Stimulated activated CD4-positive, alpha-beta T cell treated with anti-CD3 and anti-CD28 coated beads, Interleukin-15, amount 100 ng/mL, for 48 hours (primary cell): ENCODE results near the gene ERC1.

Experiments used
- DNase-seq, 2 donors: peaks; one replicate each; pipeline ENCODE4 v3.0.0-alpha.2; 2020; ENCODE audit warnings: low read depth in 2 of 2

The ERC1 gene

GRCh38 chr12:1474574-1475153 is 483.6 kb downstream of the ERC1 start:
- no peak for DNase-seq

DNA sequence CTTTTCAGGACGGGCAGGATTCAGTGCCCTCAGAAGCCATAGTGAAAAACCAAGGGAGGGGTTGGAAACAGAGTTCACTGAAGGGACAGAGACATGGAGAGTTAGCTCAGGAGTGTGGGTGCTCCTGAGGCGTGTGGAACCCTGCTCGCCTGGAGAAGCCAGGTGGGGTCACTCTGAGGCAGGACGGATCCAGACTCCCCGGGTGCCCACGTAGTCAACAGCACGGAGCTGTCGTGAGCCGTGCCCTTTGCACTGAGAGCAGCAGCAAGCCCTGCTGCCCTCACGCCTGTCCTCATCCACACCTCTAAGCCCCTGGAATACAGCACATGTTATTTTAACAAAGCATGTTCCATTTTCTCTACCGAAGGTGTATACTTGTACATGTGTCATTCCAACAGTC is 488.6 kb downstream of the ERC1 start:
- DNase-seq, result no peak

DNA sequence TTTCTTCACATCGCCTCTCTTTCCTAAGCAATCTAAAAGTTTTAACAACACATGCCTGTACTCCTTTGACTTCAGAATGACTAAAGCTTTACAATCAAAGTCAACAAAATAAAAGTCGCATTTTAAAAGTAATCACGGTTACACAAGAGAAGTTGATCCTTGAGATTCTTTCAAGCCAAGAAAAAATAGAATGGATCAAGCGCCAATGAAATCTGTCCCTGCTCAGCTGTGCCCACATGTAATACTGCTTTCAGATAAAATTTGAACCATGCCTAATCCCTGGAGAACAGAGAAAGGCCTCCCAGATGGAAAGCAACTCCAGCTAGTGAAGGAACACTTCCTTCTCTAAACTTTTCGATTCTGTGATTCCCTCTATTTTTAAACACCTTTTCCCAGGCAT is 490.3 kb downstream of the ERC1 start:
- DNase-seq, result no peak

GRCh38 chr12:1481906-1482305 is 490.9 kb downstream of the ERC1 start:
- DNase-seq, result no peak

DNA sequence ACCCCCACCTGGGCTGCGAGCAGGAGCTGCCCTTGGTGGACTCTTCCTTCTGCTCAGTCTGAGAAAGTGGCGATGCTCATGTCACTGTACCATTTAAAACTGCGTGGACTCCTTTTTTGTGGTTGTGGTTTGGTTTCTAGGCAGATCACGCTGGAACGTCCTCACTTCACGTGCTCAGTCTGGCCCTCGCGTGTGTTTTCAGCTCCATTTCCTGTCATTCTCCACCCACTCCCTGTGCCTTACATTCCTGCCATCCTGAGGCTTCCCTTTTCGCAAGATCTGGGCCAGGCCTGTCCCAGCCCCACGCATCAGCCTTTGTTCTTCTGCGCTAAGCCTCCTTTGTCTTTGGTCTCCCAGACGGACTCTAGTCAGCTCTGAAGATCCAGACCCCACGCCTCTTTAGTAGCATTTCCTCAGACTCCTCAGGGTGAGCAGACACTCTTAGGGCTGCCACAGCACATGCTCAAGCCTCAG is 497.9 kb downstream of the ERC1 start:
- DNase-seq, result no peak

- DNase-seq, result no peak
Observed at GRCh38 chr12:1491983-1492697, 501.1 kb downstream of the ERC1 start.

DNA sequence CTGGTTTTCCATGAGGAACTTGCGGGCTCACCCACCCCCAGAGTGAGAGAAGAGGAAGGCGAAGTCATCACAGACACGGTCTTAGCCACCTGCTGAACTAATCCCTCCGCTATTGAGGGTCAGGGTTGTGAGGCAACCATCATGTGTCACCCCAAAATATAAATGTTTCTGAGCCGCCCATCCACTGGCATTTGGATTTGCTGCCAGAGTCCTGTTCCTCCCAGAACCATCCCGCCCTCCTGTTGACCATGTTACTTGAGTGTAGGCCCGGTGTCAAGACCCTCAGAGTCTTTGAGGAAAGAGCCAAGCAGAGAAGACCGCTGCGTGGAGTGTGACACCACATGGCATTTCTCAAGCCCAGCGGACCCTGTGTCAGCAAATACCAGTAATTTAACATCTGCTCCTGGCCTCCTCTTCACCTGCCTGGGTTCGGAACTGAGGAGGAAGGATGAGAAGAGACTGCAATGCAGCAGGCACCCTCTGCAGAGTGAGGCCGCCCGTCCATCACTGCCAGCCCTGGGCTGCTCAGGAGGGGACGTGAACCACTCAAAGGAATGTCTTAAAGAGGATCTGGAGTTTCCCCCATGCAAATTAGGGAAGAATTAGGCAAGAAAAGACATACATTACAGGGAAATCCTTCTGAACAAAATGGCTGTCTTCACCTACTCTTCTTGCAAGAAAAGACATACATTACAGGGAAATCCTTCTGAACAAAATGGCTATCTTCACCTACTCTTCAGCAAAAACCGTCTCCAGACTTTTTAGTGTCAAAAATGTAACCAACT is 502.9 kb downstream of the ERC1 start:
- DNase-seq, result no peak

DNA sequence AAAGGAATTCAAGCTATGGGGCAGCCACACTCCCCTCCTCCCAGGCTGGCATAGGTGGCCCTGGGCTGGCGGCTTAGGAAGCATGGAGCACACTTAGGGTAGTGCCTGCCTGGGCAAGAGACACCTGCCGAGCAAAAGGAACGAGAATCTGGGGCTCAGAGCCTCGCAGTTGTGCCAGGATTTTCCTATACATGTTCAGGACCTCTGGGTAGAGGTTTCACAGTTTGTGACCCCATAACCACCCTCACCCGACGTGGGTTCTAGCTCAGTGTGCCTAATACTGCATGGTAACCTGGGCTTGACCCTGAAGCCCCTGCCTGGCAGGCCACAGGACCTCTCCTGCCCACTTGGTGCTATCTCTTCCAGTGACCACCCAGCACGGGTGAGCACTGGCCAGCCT is 503.8 kb downstream of the ERC1 start:
- no peak for DNase-seq

- no peak for DNase-seq
Observed at GRCh38 chr12:1496162-1496900, 505.3 kb downstream of the ERC1 start.

DNA sequence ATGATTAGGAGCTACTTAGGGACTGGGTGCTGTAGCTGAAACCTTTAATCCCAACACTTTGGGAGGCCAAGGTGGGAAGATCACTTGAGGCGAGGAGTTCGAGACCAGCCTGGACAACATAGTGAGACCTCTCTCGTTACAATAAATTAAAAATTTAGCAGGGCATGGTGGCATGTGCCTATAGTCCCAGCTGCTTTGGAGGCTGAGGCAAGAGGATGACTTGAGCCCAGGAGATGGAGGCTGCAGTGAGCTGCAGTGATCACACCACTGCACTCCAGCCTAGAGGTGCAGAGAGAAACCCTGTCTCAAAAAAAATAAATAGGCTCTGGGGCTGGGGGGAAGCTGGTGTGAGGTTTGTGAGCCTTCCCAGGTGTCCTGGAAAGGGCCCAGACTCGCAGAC is 506.1 kb downstream of the ERC1 start:
- DNase-seq, result no peak

DNA sequence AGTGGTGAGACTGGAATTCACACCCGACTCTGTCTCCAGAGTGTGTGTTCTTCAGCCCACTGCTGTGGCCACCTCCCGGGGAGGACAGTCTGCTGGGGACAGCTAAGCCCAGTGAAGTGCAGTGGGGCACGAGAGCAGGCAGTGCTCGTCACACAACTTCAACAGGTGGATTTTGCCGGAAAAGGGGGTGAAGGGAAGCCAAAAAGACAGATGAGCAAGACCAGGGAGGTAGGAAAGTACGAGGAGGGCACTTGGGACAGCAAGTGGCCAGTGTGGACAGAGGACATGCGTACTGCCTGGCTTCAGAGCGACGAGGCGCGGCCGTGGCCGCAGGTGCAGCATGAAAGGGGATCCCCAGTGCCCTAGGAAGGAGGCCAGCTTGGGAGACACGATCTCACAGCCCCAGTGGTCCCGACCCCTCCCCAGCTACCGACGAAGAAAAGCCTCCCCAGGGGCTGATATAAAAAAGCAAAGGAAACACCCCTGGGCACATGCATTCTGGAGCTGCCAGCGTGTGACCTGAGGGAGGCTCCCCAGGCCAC is 507.2 kb downstream of the ERC1 start:
- DNase-seq, result no peak

GRCh38 chr12:1499351-1499750 is 508.3 kb downstream of the ERC1 start:
- no peak for DNase-seq

DNA sequence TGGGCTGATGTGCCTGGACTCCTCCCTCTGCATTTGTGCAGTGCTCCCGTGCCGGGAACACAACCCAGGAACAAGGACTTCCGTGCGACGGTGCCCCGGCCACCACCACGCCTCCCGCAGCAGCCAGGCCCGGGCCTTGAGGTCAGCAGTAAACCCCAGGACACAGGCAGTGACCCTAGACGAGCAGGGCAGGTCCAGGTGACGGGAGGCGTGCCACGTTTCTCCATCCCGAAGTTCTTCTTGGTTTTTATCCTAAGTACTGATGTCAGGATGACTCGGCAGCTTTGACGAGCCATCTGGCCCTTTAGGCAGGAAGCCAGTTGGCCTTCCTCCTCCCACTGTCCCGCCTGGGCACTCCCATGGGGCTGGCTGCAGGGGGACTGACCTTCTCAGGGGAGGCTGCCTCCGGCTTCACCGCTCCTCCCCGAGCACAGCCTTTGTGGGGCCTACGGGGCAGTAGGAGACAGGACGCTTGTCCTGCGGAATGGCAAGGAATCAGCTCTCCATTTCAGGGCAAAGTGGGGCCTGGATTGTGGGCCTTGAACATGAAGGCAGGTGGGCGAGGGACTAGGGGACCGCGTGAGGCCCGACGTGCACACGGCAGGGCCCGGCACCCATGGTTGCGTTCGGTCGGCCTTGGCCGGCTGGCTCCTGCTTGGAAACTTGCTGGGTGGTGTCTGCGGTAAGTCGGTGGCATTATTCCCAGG is 509.2 kb downstream of the ERC1 start:
- no peak for DNase-seq

DNA sequence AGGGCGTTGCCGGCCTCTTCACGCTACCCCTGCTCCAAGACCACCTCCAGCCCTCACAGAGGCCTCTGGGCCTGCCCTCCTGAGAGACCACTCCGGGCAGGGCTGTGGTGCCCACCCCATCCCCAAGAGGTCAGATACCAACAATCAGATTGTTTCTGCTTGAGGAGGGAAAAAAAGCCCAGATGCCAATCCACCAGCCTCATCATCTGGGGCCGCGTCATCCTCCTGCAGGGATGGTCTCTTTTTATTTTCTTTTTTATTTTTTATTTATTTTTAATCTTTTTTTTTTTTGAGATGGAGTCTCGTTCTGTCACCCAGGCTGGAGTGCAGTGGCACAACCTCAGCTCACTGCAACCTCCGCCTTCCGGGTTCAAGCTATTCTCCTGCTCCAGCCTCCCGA is 510.0 kb downstream of the ERC1 start:
- DNase-seq, result no peak

DNA sequence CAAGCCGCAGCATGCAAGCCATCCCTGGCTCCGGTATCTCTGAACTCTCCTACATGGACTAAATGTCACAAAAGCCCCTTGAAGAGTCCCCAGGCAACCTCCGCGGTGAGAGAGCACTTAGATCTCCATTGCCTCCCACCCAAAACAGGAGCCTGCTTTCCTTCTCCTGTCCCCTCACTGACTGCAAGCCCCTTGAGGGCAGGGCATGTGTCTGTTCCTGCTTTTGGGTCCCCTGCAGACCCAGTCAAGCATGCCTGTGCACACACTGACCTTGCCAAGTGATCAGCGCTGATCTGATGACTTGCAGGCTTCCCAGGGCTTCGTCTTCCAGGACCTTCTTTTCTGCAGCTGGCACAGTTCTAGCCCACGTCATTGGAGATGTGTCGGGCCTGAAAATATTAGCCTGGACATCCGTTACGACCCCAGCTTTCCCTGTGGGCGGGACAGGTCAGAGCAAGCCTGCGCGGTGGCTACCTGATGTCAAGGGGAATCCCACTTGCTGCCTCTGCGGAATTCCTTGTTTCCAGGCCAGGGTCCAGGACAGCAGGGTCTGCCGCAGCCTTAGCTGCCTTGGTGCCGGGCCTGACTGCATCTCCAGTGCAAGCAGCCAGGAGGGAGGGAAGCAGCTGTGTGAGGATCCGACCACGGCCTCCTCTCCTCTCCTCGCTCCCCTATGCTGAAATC is 510.8 kb downstream of the ERC1 start:
- no peak for DNase-seq

DNA sequence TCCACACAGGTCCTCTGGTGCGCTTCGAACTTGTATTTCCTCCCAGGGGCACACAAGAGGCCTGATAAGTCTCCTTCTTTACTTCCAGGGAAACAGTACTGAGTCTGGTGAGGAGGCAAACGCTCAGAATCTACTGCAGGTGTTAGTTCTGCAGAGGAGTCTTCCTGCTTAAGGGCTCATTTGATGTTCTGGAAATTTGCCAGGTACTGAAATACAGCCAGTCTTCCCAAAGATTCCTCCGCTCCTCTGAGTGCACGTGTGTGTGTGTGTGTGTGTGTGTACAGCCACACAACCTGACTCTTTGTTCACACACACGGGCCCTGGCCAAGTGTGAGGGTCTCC is 511.3 kb downstream of the ERC1 start:
- DNase-seq, result no peak

DNA sequence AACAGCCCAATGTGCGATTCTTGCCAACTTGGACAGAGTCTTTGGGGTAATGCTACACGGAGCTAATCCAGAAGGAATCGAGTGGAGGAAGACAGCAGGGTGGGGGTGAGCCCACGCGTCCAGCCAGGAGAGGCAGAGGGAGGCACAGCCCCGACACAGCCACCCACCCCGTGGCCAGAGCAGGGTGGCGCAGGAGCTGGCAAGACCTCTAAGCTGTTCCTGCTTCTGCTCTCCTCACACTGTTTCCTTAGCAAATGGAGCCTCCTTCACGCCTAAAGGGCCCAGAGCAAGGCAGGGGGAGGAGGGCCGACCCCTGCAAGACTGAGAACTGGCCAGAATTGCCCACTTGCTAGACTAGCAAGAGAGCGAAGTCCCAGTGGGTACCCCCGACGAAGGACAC is 511.8 kb downstream of the ERC1 start:
- DNase-seq, result no peak

DNA sequence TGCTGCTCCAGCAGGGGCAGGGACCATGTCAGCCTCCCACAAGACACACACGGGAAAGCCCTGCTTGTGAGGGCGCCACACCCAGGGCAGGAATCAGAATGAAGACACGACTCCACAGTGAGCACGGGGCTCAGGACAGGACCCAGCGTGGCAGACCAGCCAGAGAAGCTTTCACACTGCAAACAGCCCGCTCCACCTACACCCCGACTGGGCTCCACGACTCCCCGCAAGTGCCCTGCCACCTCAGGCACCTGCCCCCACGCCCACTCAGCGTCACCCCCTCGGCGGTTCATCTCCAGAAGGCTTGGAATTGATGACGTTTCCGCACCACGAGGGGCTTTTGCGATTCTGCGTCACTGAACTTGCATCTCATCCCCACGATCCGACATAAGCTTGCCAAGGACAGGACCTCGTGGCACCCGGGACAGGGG is 512.3 kb downstream of the ERC1 start:
- DNase-seq, result no peak

DNA sequence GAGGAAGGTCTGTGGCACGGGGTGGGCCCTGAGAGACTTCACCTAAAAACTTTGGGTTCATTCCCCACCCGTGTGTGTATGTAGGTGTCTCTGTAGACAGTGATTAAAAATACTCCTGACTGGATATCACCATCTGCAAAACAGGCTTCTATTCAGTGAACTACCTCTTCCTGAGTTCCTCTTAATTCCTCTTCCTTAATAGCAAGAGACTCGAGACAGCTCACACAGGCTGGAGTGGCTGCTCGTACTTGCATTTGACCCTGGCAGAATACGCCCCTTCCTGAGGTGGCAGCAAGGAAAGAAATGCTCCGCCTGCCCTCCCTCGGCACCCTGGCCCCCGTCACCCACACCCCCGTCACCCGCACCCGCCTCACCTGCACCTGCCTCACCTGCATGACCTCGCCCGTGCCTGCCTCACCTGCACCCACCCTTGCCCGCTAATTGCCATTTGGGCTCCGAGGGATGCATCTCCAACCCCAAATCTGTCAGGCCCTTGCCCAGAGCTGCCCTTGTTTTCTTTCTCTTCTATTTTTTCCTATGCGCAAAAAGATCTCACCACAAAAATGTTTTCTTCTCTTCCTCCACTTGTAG is 513.4 kb downstream of the ERC1 start:
- DNase-seq, result no peak

DNA sequence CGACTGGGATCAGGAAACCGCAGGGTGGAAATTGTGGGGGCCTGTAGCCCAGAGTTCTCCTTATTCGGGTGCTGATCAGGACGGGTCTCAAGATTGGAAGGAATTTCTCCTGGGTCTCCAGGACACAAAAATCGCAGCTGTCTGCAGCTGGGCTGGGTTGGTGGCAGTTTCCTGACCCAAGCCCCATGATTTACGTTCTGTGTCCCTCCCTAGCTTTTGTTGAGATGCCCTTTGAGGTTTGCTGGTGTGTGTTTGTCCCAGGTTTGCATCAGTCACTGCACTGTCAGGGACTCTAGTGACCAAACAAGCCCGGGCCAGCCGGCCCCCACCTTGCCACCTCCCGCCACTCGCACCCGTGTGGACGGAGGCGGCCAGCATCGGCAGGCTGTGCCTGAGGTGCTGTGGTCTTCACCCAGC is 513.9 kb downstream of the ERC1 start:
- no peak for DNase-seq
